DOHH2 (cell line): Measurements from ENCODE around the gene MYO1A.

ENCODE experiments used
- EZH2phosphoT487 ChIP-seq: fragments of 200-600 bp; sonication (generic); IDR thresholded peaks from 2 replicates; pipeline ENCODE4 v1.6.1; 2017; ENCODE audit warnings: borderline replicate concordance, mild to moderate bottlenecking, antibody characterized with exemption, low read length, moderate library complexity, mixed read lengths
- TF ChIP-seq, protein P1 (sequence below): fragments of 200-600 bp; sonication (generic); IDR thresholded peaks from one replicate; pipeline ENCODE4 v1.5.1; 2014; ENCODE audit warnings: antibody characterized with exemption, mild to moderate bottlenecking, low read depth, low read length; ENCODE audit not compliant: poor library complexity, severe bottlenecking

DNA sequence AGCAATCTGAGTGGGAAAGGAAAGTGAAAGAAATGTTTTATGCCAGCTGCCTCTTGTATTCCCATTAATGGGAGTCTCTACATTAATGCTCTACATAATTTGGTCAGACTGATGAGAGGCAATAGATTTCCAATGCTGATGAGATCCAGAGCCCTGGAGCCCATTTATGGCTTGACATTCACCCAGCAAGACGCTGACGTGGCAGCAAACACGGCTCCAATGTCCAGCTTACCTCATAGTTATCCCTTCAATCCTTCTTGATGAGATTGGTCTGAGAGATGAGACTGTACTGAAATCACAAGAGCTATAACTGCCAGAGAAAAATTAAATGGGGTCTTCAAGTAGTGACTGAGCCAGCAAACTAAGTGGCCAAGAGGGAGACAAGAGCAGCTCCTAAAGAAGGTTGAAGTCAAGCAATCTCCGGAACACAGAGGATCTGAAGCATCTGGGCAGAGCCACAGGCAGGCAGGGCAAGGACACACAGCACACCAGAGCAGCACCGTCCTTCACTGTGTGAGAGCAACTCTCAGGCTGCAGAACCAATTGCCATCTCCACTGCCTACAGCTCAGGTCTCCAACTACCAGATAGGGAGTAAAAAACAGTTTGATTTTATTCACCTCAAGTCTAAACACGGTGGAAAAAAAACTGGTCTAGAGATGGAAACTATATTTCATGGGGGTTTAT lies 7.3 kb upstream of the MYO1A start:
- TF ChIP-seq, protein P1, sequence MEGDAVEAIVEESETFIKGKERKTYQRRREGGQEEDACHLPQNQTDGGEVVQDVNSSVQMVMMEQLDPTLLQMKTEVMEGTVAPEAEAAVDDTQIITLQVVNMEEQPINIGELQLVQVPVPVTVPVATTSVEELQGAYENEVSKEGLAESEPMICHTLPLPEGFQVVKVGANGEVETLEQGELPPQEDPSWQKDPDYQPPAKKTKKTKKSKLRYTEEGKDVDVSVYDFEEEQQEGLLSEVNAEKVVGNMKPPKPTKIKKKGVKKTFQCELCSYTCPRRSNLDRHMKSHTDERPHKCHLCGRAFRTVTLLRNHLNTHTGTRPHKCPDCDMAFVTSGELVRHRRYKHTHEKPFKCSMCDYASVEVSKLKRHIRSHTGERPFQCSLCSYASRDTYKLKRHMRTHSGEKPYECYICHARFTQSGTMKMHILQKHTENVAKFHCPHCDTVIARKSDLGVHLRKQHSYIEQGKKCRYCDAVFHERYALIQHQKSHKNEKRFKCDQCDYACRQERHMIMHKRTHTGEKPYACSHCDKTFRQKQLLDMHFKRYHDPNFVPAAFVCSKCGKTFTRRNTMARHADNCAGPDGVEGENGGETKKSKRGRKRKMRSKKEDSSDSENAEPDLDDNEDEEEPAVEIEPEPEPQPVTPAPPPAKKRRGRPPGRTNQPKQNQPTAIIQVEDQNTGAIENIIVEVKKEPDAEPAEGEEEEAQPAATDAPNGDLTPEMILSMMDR: no peak
- no peak for TF ChIP-seq EZH2phosphoT487
